HUES6 (cell line): ENCODE measurements around the gene EIF4A3.

Source experiments
- H3K27ac ChIP-seq: 2 replicates; pipeline ENCODE4 v1.7.0; 2013; ENCODE audit warnings: low read depth, mild to moderate bottlenecking, low read length, inconsistent platforms
- H3K27me3 ChIP-seq: 2 replicates; pipeline ENCODE4 v1.6.1; 2013; ENCODE audit warnings: low read length; ENCODE audit not compliant: control insufficient read depth, insufficient read depth
- H3K36me3 ChIP-seq: 2 replicates; pipeline ENCODE4 v1.6.1; 2013; ENCODE audit warnings: low read length; ENCODE audit not compliant: control insufficient read depth, insufficient read depth
- H3K4me1 ChIP-seq: 2 replicates; pipeline ENCODE4 v1.6.1; 2013; ENCODE audit warnings: low read length; ENCODE audit not compliant: control insufficient read depth, insufficient read depth
- H3K4me3 ChIP-seq: 2 replicates; pipeline ENCODE4 v1.5.1; 2013; ENCODE audit warnings: low read depth, low read length
- H3K9ac ChIP-seq: one replicate; pipeline ENCODE4 v1.6.1; 2013; ENCODE audit warnings: mild to moderate bottlenecking, low read length
- H3K9me3 ChIP-seq: 2 replicates; pipeline ENCODE4 v1.6.1; 2013; ENCODE audit warnings: low read depth, low read length; ENCODE audit not compliant: control insufficient read depth, insufficient read depth

Gene EIF4A3

DNA sequence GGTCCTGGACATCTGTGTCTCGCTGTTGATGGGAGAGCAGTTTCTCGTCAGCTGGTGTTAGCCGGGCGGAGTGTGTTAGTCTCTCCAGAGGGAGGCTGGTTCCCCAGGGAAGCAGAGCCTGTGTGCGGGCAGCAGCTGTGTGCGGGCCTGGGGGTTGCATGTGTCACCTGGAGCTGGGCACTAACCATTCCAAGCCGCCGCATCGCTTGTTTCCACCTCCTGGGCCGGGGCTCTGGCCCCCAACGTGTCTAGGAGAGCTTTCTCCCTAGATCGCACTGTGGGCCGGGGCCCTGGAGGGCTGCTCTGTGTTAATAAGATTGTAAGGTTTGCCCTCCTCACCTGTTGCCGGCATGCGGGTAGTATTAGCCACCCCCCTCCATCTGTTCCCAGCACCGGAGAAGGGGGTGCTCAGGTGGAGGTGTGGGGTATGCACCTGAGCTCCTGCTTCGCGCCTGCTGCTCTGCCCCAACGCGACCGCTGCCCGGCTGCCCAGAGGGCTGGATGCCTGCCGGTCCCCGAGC, 27.6 kb downstream of the EIF4A3 start:
- Histone ChIP-seq H3K27me3 (no peaks in the 10 kb centered on the region), H3K9ac (no peak overlapping the region), H3K36me3 (peaks cover 15% of the 10 kb centered on the region), H3K27ac (no peak overlapping the region), H3K9me3 (no peaks in the 10 kb centered on the region), H3K4me3 (no peak overlapping the region), H3K4me1 (peaks cover 8% of the 10 kb centered on the region)

DNA sequence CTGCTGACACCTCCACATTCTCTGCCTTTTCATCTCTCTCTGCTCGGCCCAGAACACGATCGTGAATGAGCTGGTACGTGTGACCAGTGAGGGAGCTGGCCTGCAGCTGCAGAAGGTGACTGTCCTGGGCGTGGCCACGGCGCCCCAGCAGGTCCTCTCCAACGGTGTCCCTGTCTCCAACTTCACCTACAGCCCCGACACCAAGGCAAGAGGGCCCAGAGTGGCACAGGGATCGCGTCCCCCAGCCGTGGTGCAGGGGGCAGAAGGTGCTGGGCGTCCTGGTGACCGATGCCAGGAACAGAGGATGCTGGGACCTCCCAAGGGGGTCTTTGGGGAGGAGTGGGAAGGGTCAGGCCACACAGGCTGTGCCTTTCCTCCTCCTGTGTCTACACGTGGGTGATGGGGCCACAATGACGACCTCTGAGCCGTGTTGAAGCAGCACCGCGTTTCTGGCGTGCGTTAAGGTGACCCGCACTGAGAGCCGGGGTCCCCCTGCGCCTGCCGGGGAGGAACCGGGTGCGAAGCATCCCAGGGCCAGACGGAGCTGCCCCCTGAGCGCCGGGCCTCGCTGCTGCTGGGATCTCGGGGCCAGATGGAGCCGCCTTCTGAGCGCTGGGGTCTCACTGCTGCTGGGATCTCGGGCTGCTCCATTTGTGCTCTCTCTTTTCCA, 28.2 kb downstream of the EIF4A3 start:
- H3K9ac ChIP-seq, result no peak overlapping the region
- no peaks in the 10 kb centered on the region for H3K27me3 ChIP-seq

GRCh38 chr17:80117491-80118401, 29.2 kb downstream of the EIF4A3 start:
- Histone ChIP-seq H3K4me3 (no peak overlapping the region), H3K4me1 (peaks cover 7% of the 10 kb centered on the region), H3K27me3 (no peaks in the 10 kb centered on the region), H3K9ac (no peak overlapping the region), H3K9me3 (no peaks in the 10 kb centered on the region), H3K36me3 (peaks cover 21% of the 10 kb centered on the region), H3K27ac (no peak overlapping the region)

More for the DNA sequence above, 28.2 kb downstream of the EIF4A3 start:
- Histone ChIP-seq H3K9me3 (no peaks in the 10 kb centered on the region), H3K27ac (no peak overlapping the region), H3K36me3 (peaks cover 15% of the 10 kb centered on the region), H3K4me3 (no peak overlapping the region), H3K4me1 (peaks cover 2% of the 10 kb centered on the region)

DNA sequence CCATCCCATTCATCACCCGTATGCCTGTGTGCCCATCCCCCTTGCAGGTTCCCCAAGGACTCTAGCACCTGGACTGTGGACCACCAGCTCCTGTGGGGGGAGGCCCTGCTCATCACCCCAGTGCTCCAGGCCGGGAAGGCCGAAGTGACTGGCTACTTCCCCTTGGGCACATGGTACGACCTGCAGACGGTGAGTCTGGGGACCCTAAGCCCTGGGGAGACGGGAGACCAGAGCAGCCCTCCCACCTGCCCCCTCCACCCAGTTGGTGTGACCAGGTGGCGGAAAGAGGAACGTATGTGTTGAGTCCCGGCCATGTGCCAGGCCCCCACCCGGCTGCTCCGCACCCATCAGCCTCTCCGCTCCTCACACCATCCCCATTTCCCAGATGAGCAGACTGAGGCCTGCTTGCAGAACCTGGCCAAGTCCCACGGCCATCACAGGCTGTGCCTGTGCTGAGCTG, 30.0 kb downstream of the EIF4A3 start:
- Histone ChIP-seq H3K27me3 (no peaks in the 10 kb centered on the region), H3K4me3 (no peak overlapping the region), H3K9ac (no peak overlapping the region), H3K36me3 (peaks cover 21% of the 10 kb centered on the region), H3K9me3 (no peaks in the 10 kb centered on the region), H3K27ac (no peak overlapping the region), H3K4me1 (peaks cover 10% of the 10 kb centered on the region)

DNA sequence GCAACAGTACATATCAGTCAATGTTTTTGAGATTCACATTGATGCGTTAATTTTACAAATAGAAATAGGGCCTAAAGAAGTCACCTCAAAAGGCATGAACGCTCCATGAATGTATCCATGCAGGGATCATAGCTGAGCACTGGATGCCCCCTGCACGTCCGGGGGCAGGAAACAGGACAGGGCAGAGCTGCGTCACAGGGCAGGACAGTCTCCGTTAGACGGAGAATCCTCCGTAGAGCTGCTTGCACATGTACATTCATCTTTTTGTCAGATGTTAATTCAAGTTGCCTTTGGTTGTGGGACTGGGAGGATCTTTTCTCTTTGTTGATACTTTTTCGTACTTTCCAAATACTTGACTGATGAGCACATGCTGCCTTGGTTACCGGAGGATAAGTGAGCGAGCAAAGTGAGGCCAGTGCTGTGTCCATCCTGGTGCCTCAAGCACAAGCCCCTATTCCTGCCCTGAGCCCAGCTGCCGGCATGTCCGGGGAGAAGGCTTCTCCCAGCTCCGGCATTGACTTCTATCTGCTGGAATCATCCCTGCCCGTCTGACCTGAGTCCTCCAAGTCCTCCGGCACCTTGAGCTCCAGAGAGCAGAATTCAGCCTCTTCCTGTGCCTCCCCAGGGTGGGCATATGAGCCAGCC, 30.5 kb downstream of the EIF4A3 start:
- no peaks in the 10 kb centered on the region for H3K9me3 ChIP-seq
- H3K9ac ChIP-seq, result no peak overlapping the region
- no peaks in the 10 kb centered on the region for H3K27me3 ChIP-seq
- H3K36me3 ChIP-seq, result peaks cover 21% of the 10 kb centered on the region
- no peak overlapping the region for H3K4me3 ChIP-seq
- H3K27ac ChIP-seq, result no peak overlapping the region
- peaks cover 10% of the 10 kb centered on the region for H3K4me1 ChIP-seq

GRCh38 chr17:80115159-80115558, 31.8 kb downstream of the EIF4A3 start:
- H3K4me1 ChIP-seq, result peaks cover 10% of the 10 kb centered on the region
- H3K4me3 ChIP-seq, result no peak overlapping the region
- H3K9me3 ChIP-seq, result no peaks in the 10 kb centered on the region
- H3K9ac ChIP-seq, result no peak overlapping the region
- H3K36me3 ChIP-seq, result peaks cover 25% of the 10 kb centered on the region
- no peak overlapping the region for H3K27ac ChIP-seq
- no peaks in the 10 kb centered on the region for H3K27me3 ChIP-seq

DNA sequence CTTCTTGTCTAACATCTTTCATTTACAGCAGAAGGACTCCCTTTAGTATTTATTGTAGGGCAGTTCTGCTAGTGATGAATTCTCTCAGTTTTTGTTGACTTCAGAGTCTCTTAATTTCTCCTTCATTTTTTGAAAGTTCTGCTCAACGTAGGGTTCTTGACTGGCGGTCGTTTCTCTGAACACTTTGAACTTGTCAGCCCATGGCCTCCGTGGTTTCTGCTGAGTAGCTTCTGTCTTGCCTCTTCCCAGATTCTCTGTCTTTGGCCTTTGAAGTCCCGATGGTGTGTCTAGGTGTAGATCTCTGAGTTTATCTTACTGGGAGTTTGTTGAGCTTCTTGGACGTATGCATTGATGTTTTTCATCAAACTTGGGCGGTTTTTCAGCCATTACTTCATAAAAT, 32.2 kb downstream of the EIF4A3 start:
- H3K4me1 ChIP-seq, result peaks cover 10% of the 10 kb centered on the region
- no peaks in the 10 kb centered on the region for H3K9me3 ChIP-seq

DNA sequence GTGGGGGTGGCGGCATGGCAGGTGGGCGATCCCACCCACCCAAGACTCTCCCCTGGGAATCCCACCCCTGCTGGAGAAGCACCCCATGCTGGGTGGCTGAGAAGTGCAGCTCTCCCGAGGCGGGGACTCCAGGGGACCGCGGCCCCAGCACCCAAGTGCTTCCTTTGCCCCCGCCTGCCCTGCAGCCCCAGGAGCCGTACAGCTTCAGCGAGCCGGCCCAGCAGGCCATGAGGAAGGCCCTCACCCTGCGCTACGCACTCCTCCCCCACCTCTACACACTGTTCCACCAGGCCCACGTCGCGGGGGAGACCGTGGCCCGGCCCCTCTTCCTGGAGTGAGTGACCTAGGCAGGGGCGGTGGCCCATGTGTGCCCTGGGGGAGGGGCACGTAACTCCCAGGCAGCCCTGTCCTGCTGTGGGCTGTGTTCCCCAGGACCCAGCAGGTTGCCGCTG, 33.9 kb downstream of the EIF4A3 start:
- Histone ChIP-seq H3K27ac (peak overlapping the region; percentile 53; the same call in 1 of the 2 replicates), H3K36me3 (peaks cover 27% of the 10 kb centered on the region), H3K9ac (peak overlapping the region; percentile 26), H3K4me3 (no peak overlapping the region), H3K4me1 (peaks cover 10% of the 10 kb centered on the region), H3K9me3 (no peaks in the 10 kb centered on the region), H3K27me3 (no peaks in the 10 kb centered on the region)

More for the DNA sequence above, 32.2 kb downstream of the EIF4A3 start:
- no peaks in the 10 kb centered on the region for H3K27me3 ChIP-seq
- no peak overlapping the region for H3K9ac ChIP-seq
- H3K36me3 ChIP-seq, result peaks cover 25% of the 10 kb centered on the region
- H3K4me3 ChIP-seq, result no peak overlapping the region
- H3K27ac ChIP-seq, result no peak overlapping the region

GRCh38 chr17:80112471-80113032, 34.4 kb downstream of the EIF4A3 start:
- no peaks in the 10 kb centered on the region for H3K27me3 ChIP-seq
- H3K4me3 ChIP-seq, result no peak overlapping the region
- H3K36me3 ChIP-seq, result peaks cover 29% of the 10 kb centered on the region
- H3K9ac ChIP-seq, result no peak overlapping the region
- H3K27ac ChIP-seq, result peak overlapping the region; percentile 53; the same call in 1 of the 2 replicates
- H3K4me1 ChIP-seq, result peaks cover 10% of the 10 kb centered on the region
- no peaks in the 10 kb centered on the region for H3K9me3 ChIP-seq

DNA sequence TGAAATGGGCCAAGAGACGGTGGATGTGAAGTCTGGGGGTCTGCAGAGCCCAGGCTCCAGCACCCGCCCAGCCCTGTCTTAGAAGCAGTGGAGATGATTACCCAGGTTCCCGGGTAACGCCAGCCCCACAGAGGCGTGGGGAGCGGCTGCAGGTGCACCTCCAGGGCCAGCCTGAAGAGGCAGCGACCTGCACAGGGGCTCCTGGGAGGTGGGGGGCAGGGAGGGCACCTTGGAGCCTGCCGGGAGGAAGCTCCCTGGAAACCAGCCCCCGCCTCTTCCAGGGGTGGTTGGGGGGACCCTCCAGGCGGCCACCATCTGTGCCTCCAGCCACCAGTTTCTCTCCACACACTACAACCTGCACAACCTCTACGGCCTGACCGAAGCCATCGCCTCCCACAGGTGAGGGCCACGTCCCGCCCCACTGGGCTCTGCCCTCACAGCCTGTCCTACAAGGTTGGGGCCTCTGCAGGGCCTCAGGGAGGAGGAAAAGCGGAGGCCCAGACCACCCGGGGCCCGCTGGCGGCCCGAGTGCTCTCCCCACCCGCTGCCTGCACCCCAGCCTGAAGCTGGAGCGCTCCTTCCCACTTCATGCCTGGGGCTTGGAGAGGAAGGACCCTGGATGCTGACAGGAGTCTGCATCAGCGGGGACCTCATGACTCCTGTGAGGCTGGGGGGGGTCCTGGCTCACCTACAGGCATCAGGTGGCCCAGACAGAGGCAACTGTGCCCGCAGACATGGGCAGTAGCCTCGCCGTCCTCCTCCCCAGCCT, 35.0 kb downstream of the EIF4A3 start:
- H3K36me3 ChIP-seq, result peaks cover 25% of the 10 kb centered on the region
- no peak overlapping the region for H3K4me3 ChIP-seq
- H3K9me3 ChIP-seq, result no peaks in the 10 kb centered on the region
- 0 out of 2 replicates have a peak overlapping the region, but pooled peaks have one; percentile 53 for H3K27ac ChIP-seq
- H3K9ac ChIP-seq, result no peak overlapping the region
- H3K4me1 ChIP-seq, result peaks cover 10% of the 10 kb centered on the region
- no peaks in the 10 kb centered on the region for H3K27me3 ChIP-seq
